Measurements from ENCODE around the gene NCKAP5L. TPM values are rescaled to one million over a fixed set of nuclear protein-coding genes. Genes with fewer than 3 reads are reported as not detected.

NCKAP5L gene
- total RNA-seq, 1 donor from 2014 or later, result 9.1 TPM

GRCh38 chr12:49853671-49854070 lies 25.5 kb upstream of the NCKAP5L start:
- no peak for ATAC-seq (ENCODE audit: low read depth)
- Mint-ChIP-seq H3K4me1 (no peaks in the 10 kb centered on the region), H3K27me3 (peaks cover 28% of the 10 kb centered on the region), H3K9me3 (peaks cover 3% of the 10 kb centered on the region), H3K27ac (no peak overlapping the region), H3K4me3 (no peak overlapping the region), H3K36me3 (ENCODE audit: low read depth) (no peaks in the 10 kb centered on the region)
- POLR2A ChIA-PET, result no interaction called here
- intact Hi-C loops (cut with micrococcal nuclease), result no loop called here
- DNase-seq, result no peak
- CTCF ChIA-PET, result no interaction called here
- TF ChIP-seq CTCF (IDR thresholded peaks at IDR 0.05), result no peak

- ATAC-seq (ENCODE audit: low read depth) (no peak), DNase-seq (no peak)
- Mint-ChIP-seq H3K27ac (no peak overlapping the region), H3K9me3 (no peaks in the 10 kb centered on the region), H3K4me3 (no peak overlapping the region), H3K4me1 (peaks cover 17% of the 10 kb centered on the region), H3K36me3 (ENCODE audit: low read depth) (peaks cover 8% of the 10 kb centered on the region), H3K27me3 (peaks cover 31% of the 10 kb centered on the region)
- intact Hi-C loops (cut with micrococcal nuclease), result no loop called here
- ChIA-PET POLR2A (no interaction called here), CTCF (no interaction called here)
- no peak for TF ChIP-seq CTCF (IDR thresholded peaks at IDR 0.05)
Observed at GRCh38 chr12:49847161-49847560, 18.9 kb upstream of the NCKAP5L start.

GRCh38 chr12:49846032-49846431 lies 17.8 kb upstream of the NCKAP5L start:
- H3K36me3 Mint-ChIP-seq (ENCODE audit: low read depth), result peaks cover 8% of the 10 kb centered on the region
- intact Hi-C loops (cut with micrococcal nuclease), result no loop called here

GRCh38 chr12:49843876-49844437 lies 15.7 kb upstream of the NCKAP5L start:
- Mint-ChIP-seq H3K27ac (no peak overlapping the region), H3K27me3 (peaks cover 9% of the 10 kb centered on the region), H3K4me3 (no peak overlapping the region), H3K9me3 (no peaks in the 10 kb centered on the region), H3K36me3 (ENCODE audit: low read depth) (peaks cover 8% of the 10 kb centered on the region), H3K4me1 (peaks cover 34% of the 10 kb centered on the region)
- CTCF ChIA-PET, result interaction anchor here (1.7 to 1.8 kb wide), 2 partner anchors 82 to 103 kb away, joined by 5 to 6 read pairs; partner anchors contain the start of gene TMBIM6
- POLR2A ChIA-PET, result interaction anchor here (1.1 to 2.0 kb wide), 3 partner anchors 16 to 276 kb away, joined by 3 to 24 read pairs (median 19); partner anchors contain the start of genes NCKAP5L and TMBIM6
- no peak for ATAC-seq (ENCODE audit: low read depth)
- no peak for DNase-seq
- intact Hi-C loops (cut with micrococcal nuclease), result loop anchor here (1.0 to 5.0 kb wide), 5 partner anchors 16 to 323 kb away; partner anchors contain the start of genes CERS5, NCKAP5L, PRPF40B and RACGAP1
- no peak for TF ChIP-seq CTCF (IDR thresholded peaks at IDR 0.05)

More at GRCh38 chr12:49846032-49846431, 17.8 kb upstream of the NCKAP5L start:
- ChIA-PET CTCF (no interaction called here), POLR2A (no interaction called here)
- Mint-ChIP-seq H3K4me3 (no peak overlapping the region), H3K9me3 (no peaks in the 10 kb centered on the region), H3K27me3 (peaks cover 25% of the 10 kb centered on the region), H3K27ac (no peak overlapping the region), H3K4me1 (peaks cover 27% of the 10 kb centered on the region)
- DNase-seq (no peak), ATAC-seq (ENCODE audit: low read depth) (no peak)
- TF ChIP-seq CTCF (IDR thresholded peaks at IDR 0.05), result no peak

- POLR2A ChIA-PET, result interaction anchor here (0.5 to 2.1 kb wide), 16 partner anchors 14 to 475 kb away, joined by 3 to 24 read pairs (median 3); partner anchors contain the start of genes COX14, NCKAP5L, PRPF40B and SMARCD1
- DNase-seq, result no peak
- H3K4me1 Mint-ChIP-seq, result peaks cover 34% of the 10 kb centered on the region
- peak overlapping the region; percentile 90 for H3K27ac Mint-ChIP-seq
- H3K4me3 Mint-ChIP-seq, result peak overlapping the region; percentile 93
- intact Hi-C loops (cut with micrococcal nuclease), result loop anchor here (1.0 to 5.0 kb wide), 5 partner anchors 15 to 323 kb away; partner anchors contain the start of genes CERS5, NCKAP5L, PRPF40B and RACGAP1
- no peak for ATAC-seq (ENCODE audit: low read depth)
- TF ChIP-seq CTCF (IDR thresholded peaks at IDR 0.05), result no peak
- no peaks in the 10 kb centered on the region for H3K9me3 Mint-ChIP-seq
- peaks cover 4% of the 10 kb centered on the region for H3K27me3 Mint-ChIP-seq
- H3K36me3 Mint-ChIP-seq (ENCODE audit: low read depth), result peaks cover 8% of the 10 kb centered on the region
- CTCF ChIA-PET, result interaction anchor here (1.7 to 1.8 kb wide), 2 partner anchors 81 to 102 kb away, joined by 5 to 6 read pairs; partner anchors contain the start of gene TMBIM6
Observed at GRCh38 chr12:49843411-49843810, 15.2 kb upstream of the NCKAP5L start.

All from activated B cell treated with CpG ODN at 0.5 μM for 24 hours (primary cell).